ENCODE results near the gene ABL1. TPM values are rescaled to one million over a fixed set of nuclear protein-coding genes. Genes with fewer than 3 reads are reported as not detected.

ABL1 gene
- total RNA-seq, 2 experiments from 2014 or later: 30.2 to 33.0 TPM

- intact Hi-C loops (cut with micrococcal nuclease): no loop called here
- H3K9me3 Mint-ChIP-seq: no peaks in the 10 kb centered on the region
- no peaks in the 10 kb centered on the region for H3K4me1 Mint-ChIP-seq (ENCODE audit: low read depth)
- H3K36me3 Mint-ChIP-seq (ENCODE audit: low read depth): no peaks in the 10 kb centered on the region
- no peak for TF ChIP-seq CTCF (IDR thresholded peaks at IDR 0.05)
- DNase-seq: no peak
- peaks cover 11% of the 10 kb centered on the region for H3K27me3 Mint-ChIP-seq
- CTCF ChIA-PET: interaction anchor here (1.3 kb wide), 1 partner anchor 70 kb away, joined by 4 read pairs; no protein-coding TSS in a partner anchor
- H3K4me3 Mint-ChIP-seq: no peak overlapping the region
- ATAC-seq: no peak
- POLR2A ChIA-PET: no interaction called here
- no peak overlapping the region for H3K27ac Mint-ChIP-seq
Measured at GRCh38 chr9:130927995-130928900, 93.2 kb downstream of the ABL1 start.

GRCh38 chr9:130929571-130930038 lies 94.6 kb downstream of the ABL1 start:
- ChIA-PET POLR2A (no interaction called here), CTCF (no interaction called here)
- no peak overlapping the region for H3K4me3 Mint-ChIP-seq
- ATAC-seq (no peak), DNase-seq (no peak)
- no peak overlapping the region for H3K27ac Mint-ChIP-seq
- no peak for TF ChIP-seq CTCF (IDR thresholded peaks at IDR 0.05)
- no peaks in the 10 kb centered on the region for H3K36me3 Mint-ChIP-seq (ENCODE audit: low read depth)
- no peaks in the 10 kb centered on the region for H3K4me1 Mint-ChIP-seq (ENCODE audit: low read depth)
- peaks cover 11% of the 10 kb centered on the region for H3K27me3 Mint-ChIP-seq
- intact Hi-C loops (cut with micrococcal nuclease): loop anchor here (5.0 to 10.0 kb wide), 2 partner anchors 62 to 225 kb away; no protein-coding TSS in a partner anchor
- H3K9me3 Mint-ChIP-seq: no peaks in the 10 kb centered on the region

- DNase-seq (no peak), ATAC-seq (no peak)
- H3K9me3 Mint-ChIP-seq: no peaks in the 10 kb centered on the region
- H3K4me1 Mint-ChIP-seq (ENCODE audit: low read depth): no peaks in the 10 kb centered on the region
- intact Hi-C loops (cut with micrococcal nuclease): loop anchor here (5.0 to 10.0 kb wide), 2 partner anchors 63 to 225 kb away; no protein-coding TSS in a partner anchor
- H3K36me3 Mint-ChIP-seq (ENCODE audit: low read depth): no peaks in the 10 kb centered on the region
- no peak for TF ChIP-seq CTCF (IDR thresholded peaks at IDR 0.05)
- CTCF ChIA-PET: no interaction called here
- peaks cover 18% of the 10 kb centered on the region for H3K27me3 Mint-ChIP-seq
- POLR2A ChIA-PET: no interaction called here
- no peak overlapping the region for H3K27ac Mint-ChIP-seq
- H3K4me3 Mint-ChIP-seq: no peak overlapping the region
Measured at GRCh38 chr9:130930132-130930803, 95.2 kb downstream of the ABL1 start.

GRCh38 chr9:130930804-130931349 lies 95.8 kb downstream of the ABL1 start:
- POLR2A ChIA-PET: no interaction called here

More at GRCh38 chr9:130930804-130931349, 95.8 kb downstream of the ABL1 start:
- Mint-ChIP-seq H3K36me3 (ENCODE audit: low read depth) (no peaks in the 10 kb centered on the region), H3K9me3 (no peaks in the 10 kb centered on the region), H3K27me3 (peaks cover 18% of the 10 kb centered on the region), H3K4me1 (ENCODE audit: low read depth) (no peaks in the 10 kb centered on the region), H3K4me3 (no peak overlapping the region), H3K27ac (no peak overlapping the region)
- CTCF ChIA-PET: interaction anchor here (1.0 kb wide), 1 partner anchor 127 kb away, joined by 3 read pairs; no protein-coding TSS in a partner anchor
- TF ChIP-seq CTCF (IDR thresholded peaks at IDR 0.05): no peak
- DNase-seq: no peak
- intact Hi-C loops (cut with micrococcal nuclease): loop anchor here (5.0 to 10.0 kb wide), 2 partner anchors 64 to 226 kb away; no protein-coding TSS in a partner anchor
- ATAC-seq: no peak

Data from activated CD8-positive, alpha-beta T cell treated with anti-CD3 and anti-CD28 coated beads for 36 hours (primary cell).